Fibroblast of lung (primary cell): Measurements from ENCODE around the gene WDR44. TPM values are rescaled to one million over a fixed set of nuclear protein-coding genes. Genes with fewer than 3 reads are reported as not detected.
A peak's percentile ranks its signal among the peaks of the same experiment; 100 is the strongest.
"Not testable (repeated sequence)": the region's sequence is repeated elsewhere in the genome, so short reads cannot be mapped to it uniquely, and the experiment has no call there.

ENCODE experiments used
- DNase-seq, 2 donors: peaks; one replicate each; pipeline versions ENCODE4 v3.0.0 to v3.0.0-alpha.2; 2010; ENCODE audit warnings: low read depth in 2 of 2
- H2AFZ ChIP-seq: 2 replicates; pipeline ENCODE4 v1.5.1; 2012; ENCODE audit warnings: low read length, control low read depth, inconsistent platforms
- H3K27ac ChIP-seq: 2 replicates; pipeline ENCODE4 v1.5.1; 2011; ENCODE audit warnings: low read length, control low read depth; ENCODE audit not compliant: insufficient read depth
- H3K27me3 ChIP-seq: 2 replicates; pipeline ENCODE4 v1.5.1; 2011; ENCODE audit warnings: mild to moderate bottlenecking, low read length; ENCODE audit not compliant: control insufficient read depth, insufficient read depth
- H3K36me3 ChIP-seq: 2 replicates; pipeline ENCODE4 v1.5.1; 2011; ENCODE audit warnings: low read length; ENCODE audit not compliant: control insufficient read depth, insufficient read depth
- H3K4me1 ChIP-seq: 2 replicates; pipeline ENCODE4 v1.5.1; 2011; ENCODE audit warnings: low read length; ENCODE audit not compliant: control insufficient read depth, insufficient read depth; ENCODE audit errors: extremely low read depth
- H3K4me2 ChIP-seq: 2 replicates; pipeline ENCODE4 v1.5.1; 2011; ENCODE audit warnings: low read length, control low read depth; ENCODE audit not compliant: insufficient read depth; ENCODE audit errors: extremely low read depth
- H3K4me3 ChIP-seq, 4 experiments: fragments of 200-600 bp in 1 of 4; sonication (generic) in 1 of 4; replicated peaks in 1 of 4; 2 replicates each; pipeline ENCODE4 v1.5.1; 2011 to 2016; ENCODE audit warnings: low read length in 4 of 4, low read depth in 3 of 4, mild to moderate bottlenecking in 3 of 4, control low read depth in 2 of 4, inconsistent platforms in 1 of 4, mixed read lengths in 1 of 4; ENCODE audit not compliant: insufficient read depth in 1 of 4; ENCODE audit errors: control extremely low read depth in 1 of 4
- H3K79me2 ChIP-seq: 2 replicates; pipeline ENCODE4 v1.5.1; 2012; ENCODE audit warnings: mild to moderate bottlenecking, low read length, inconsistent platforms; ENCODE audit not compliant: control insufficient read depth, insufficient read depth
- H3K9ac ChIP-seq: 2 replicates; pipeline ENCODE4 v1.5.1; 2011; ENCODE audit warnings: mild to moderate bottlenecking, low read length, control low read depth; ENCODE audit not compliant: insufficient read depth
- H3K9me3 ChIP-seq: 2 replicates; pipeline ENCODE4 v1.5.1; 2012; ENCODE audit warnings: low read depth, low read length; ENCODE audit not compliant: control insufficient read depth, insufficient read depth
- H4K20me1 ChIP-seq: 2 replicates; pipeline ENCODE4 v1.5.1; 2011; ENCODE audit warnings: low read length; ENCODE audit not compliant: control insufficient read depth, insufficient read depth; ENCODE audit errors: extremely low read depth
- CTCF ChIP-seq, 2 donors: IDR thresholded peaks in 1 of 2; conservative IDR thresholded peaks in 1 of 2; 1 replicate in 1 of 2; 2 replicates in 1 of 2; pipeline ENCODE4 v1.5.1; 2011 to 2012; ENCODE audit warnings: low read length in 2 of 2, control low read depth in 1 of 2, inconsistent platforms in 1 of 2, low read depth in 1 of 2, mild to moderate bottlenecking in 1 of 2
- EZH2 ChIP-seq: IDR thresholded peaks from 2 replicates; pipeline ENCODE4 v1.5.1; 2012; ENCODE audit warnings: low read length, control low read depth, mild to moderate bottlenecking; ENCODE audit errors: missing control alignments
- polyA minus RNA-seq: library from RNA; depleted of rRNA, polyadenylated mRNA; stranded (reverse); fragments of >200 nt; gene quantifications from 2 replicates; pipeline ENCODE4 v1.2.3, GENCODE V29; 2011; ENCODE audit warnings: low replicate concordance
- polyA plus RNA-seq, 2 donors: library from polyadenylated mRNA; depleted of rRNA in 1 of 2; stranded (reverse) in 1 of 2; unstranded in 1 of 2; fragments of >200 nt; gene quantifications; 2 replicates each; pipeline ENCODE4 v1.2.1, GENCODE V29; 2011 to 2012; ENCODE audit warnings: missing spikeins in 1 of 2
- total RNA-seq: library from RNA; depleted of rRNA; stranded (reverse); fragments of >200 nt; gene quantifications from 2 replicates; pipeline ENCODE4 v1.2.1, GENCODE V29; 2014

The WDR44 gene
- total RNA-seq, result 12.1 and 15.0 TPM in 2 replicates
- 20.6 and 22.8 TPM in 2 replicates for polyA plus RNA-seq
- 10.4 and 11.6 TPM in 2 replicates for polyA plus RNA-seq (2012)
- 2.5 and 4.7 TPM in 2 replicates for polyA minus RNA-seq

- no peaks in the 10 kb centered on the region for H4K20me1 ChIP-seq
- H3K27me3 ChIP-seq, result no peaks in the 10 kb centered on the region
- peak within 1 kb of the TSS; percentile 88 for H3K4me2 ChIP-seq
- peak within 1 kb of the TSS; percentile 77 for H3K9ac ChIP-seq
- peak within 1 kb of the TSS; percentile 64 for H2AFZ ChIP-seq
- H3K36me3 ChIP-seq, result no peaks in the 10 kb centered on the region
- H3K4me1 ChIP-seq, result peaks cover 2% of the 10 kb centered on the region
- peak; percentile 91 to 95 for DNase-seq
- no peaks in the 10 kb centered on the region for H3K9me3 ChIP-seq
- peak within 1 kb of the TSS; percentile 78 to 95 (median 80) for H3K4me3 ChIP-seq
- H3K79me2 ChIP-seq, result peaks cover 40% of the 10 kb centered on the region
- TF ChIP-seq CTCF (conservative IDR thresholded peaks at IDR 0.05 in 1 of 2, IDR thresholded peaks at IDR 0.05 in 1 of 2; ENCODE audit: low read depth in 1 of 2, low read length in 2 of 2) (no peak), EZH2 (no peak)
- peak within 1 kb of the TSS; percentile 93 for H3K27ac ChIP-seq
Measured at GRCh38 chrX:118345464-118346257, at the start of gene WDR44. Gene WDR44, plus strand, starts transcription at chrX:118346106. Its CDS starts 398 bp downstream, at chrX:118346504.

- H3K4me3 ChIP-seq, H3K36me3 ChIP-seq, H3K27ac ChIP-seq, H3K9me3 ChIP-seq, H3K79me2 ChIP-seq, H4K20me1 ChIP-seq, H3K4me2 ChIP-seq, H3K9ac ChIP-seq, H3K4me1 ChIP-seq, H2AFZ ChIP-seq, DNase-seq, H3K27me3 ChIP-seq: not testable (repeated sequence)
Measured at GRCh38 chrX:118305827-118306226, 40.1 kb upstream of the WDR44 start.

- H3K9ac ChIP-seq, result no peak overlapping the region
- H3K27ac ChIP-seq, result no peak overlapping the region
- no peaks in the 10 kb centered on the region for H3K9me3 ChIP-seq
- H3K4me2 ChIP-seq, result no peak overlapping the region
- H3K79me2 ChIP-seq, result no peaks in the 10 kb centered on the region
- H3K27me3 ChIP-seq, result no peaks in the 10 kb centered on the region
- TF ChIP-seq CTCF (conservative IDR thresholded peaks at IDR 0.05 in 1 of 2, IDR thresholded peaks at IDR 0.05 in 1 of 2; ENCODE audit: low read depth in 1 of 2, low read length in 2 of 2) (no peak), EZH2 (no peak)
- no peak overlapping the region for H3K4me3 ChIP-seq
- H4K20me1 ChIP-seq, result no peaks in the 10 kb centered on the region
- H3K4me1 ChIP-seq, result no peaks in the 10 kb centered on the region
- H2AFZ ChIP-seq, result no peak overlapping the region
- no peak for DNase-seq
- H3K36me3 ChIP-seq, result no peaks in the 10 kb centered on the region
Measured at GRCh38 chrX:118315529-118315928, 30.4 kb upstream of the WDR44 start.
